HUDEP-2 (cell line): ENCODE data around the gene CD52.
A peak's percentile ranks its signal among the peaks of the same experiment; 100 is the strongest.
"Not testable (repeated sequence)": the region's sequence is repeated elsewhere in the genome, so short reads cannot be mapped to it uniquely, and the experiment has no call there.

Experiments used
- DNase-seq, 76 experiments: peaks; one replicate each; lab custom pipeline; 2025; ENCODE audit not compliant: unreplicated experiment in 76 of 76; lab: John Stamatoyannopoulos, UW

The CD52 gene

GRCh38 chr1:26327956-26328362 is 10.2 kb downstream of the CD52 start:
- no peak for DNase-seq

DNA sequence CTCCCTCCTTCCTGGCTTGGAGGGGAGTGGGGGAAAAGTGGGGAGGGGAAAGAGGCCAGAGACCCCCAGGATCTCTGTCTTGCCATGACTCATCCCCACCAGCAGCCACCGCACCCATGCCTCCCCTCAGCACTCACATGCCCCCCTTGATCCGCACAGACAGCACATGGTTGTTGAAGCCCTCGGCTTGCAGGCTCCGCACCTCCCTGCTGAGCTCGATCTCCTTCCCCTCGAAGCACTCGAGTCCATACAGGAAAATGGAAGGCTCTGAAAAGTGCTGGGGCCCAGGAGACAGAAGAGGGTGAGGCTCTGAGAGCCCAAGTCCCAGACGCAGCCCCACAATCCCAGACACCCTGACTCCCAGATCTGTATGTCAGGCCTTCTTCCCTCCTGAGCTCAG is 10.8 kb downstream of the CD52 start:
- no peak for DNase-seq

DNA sequence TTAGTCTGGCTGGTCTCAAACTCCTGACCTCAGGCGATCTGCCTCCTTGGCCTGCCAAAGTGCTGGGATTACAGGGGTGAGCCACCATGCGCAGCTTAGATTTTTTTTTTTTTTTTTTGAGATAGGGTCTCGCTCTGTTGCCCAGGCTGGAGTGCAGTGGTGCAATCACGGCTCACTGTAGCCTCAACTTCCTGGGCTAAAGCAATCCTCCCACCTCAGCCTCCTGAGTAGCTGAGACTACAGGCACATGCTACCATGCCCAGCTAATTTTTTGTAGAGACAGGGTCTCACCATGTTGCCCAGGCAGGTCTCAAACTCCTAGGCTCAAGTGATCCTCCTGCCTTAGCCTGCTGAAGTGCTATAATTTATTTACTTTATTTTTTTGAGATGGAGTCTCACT is 11.6 kb downstream of the CD52 start:
- not testable (repeated sequence) for DNase-seq

DNA sequence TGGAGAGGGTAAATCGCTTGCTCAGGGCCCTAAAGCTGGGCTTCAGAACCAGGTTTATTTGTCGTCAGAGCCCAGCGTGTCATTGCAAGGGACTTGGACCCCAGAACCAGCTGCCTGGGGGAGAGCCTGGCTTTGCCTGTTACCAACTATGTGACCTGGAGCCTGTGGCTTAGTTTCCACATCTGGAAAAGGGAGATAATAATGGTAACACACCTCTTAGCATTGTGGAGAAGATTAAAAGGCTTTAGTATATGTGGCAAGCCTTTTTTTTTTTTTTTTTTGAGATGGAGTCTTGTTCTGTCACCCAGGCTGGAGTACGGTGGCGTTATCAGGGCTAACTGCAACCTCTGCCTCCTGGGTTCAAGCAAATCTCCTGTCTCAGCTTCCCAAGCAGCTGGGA is 12.5 kb downstream of the CD52 start:
- DNase-seq = no peak

DNA sequence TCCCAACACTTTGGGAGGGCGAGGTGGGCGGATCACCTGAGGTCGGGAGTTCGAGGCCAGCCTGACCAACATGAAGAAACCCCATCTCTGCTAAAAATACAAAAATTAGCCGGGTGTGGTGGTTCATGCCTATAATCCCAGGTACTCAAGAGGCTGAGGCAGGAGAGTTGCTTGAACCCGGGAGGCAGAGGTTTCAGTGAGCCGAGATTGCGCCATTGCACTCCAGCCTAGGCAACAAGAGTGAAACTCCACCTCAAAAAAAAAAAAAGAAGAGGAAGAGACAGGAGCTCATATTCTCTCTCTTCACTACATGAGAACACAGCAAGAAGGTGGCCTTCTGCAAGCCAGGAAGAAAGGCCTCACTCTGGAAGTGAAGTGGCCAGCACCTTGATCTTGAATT is 15.6 kb downstream of the CD52 start:
- DNase-seq = not testable (repeated sequence)

DNA sequence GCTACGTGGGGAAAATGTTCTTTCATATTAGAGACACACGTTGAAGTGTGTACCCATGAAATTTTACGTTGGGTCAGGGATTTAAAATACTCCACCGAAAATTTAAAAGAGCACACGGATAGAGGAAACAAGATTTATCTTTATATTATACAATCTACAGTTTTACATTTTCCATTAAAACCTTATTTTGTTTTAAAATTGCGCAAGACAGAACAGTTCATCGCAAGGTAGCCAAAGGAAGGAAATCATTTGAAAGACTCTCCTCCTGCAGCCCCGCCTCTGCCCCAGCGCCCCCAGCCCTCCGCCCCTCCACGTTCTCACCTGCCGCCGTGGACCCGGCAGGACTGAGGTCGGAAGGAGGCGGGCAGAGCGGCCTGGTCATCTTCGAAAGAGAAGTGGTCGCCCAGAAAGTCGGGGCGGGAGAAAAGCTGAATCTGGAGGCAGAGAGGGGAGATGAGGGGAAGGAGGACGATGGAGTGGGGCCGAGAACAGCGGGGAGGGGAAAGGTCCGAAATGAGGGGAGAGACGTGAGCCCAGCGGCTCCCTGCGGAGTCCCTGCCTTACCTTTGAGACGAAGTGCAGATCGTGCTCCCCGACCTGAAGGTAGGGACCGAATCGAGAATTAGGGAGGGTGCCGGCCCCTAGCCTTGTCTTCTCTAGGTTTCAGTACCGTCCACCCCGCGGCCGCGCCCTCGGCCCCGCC is 18.2 kb downstream of the CD52 start:
- DNase-seq = no peak

GRCh38 chr1:26336477-26337205 is 18.9 kb downstream of the CD52 start:
- DNase-seq = peak in 71 of 76 experiments; percentile 9 to 86 (median 69)

- no peak for DNase-seq
Observed at GRCh38 chr1:26337206-26337535, 19.4 kb downstream of the CD52 start.

- DNase-seq = no peak
Observed at GRCh38 chr1:26337625-26338024, 19.9 kb downstream of the CD52 start.

- no peak for DNase-seq
Observed at GRCh38 chr1:26338670-26339069, 20.9 kb downstream of the CD52 start.

DNA sequence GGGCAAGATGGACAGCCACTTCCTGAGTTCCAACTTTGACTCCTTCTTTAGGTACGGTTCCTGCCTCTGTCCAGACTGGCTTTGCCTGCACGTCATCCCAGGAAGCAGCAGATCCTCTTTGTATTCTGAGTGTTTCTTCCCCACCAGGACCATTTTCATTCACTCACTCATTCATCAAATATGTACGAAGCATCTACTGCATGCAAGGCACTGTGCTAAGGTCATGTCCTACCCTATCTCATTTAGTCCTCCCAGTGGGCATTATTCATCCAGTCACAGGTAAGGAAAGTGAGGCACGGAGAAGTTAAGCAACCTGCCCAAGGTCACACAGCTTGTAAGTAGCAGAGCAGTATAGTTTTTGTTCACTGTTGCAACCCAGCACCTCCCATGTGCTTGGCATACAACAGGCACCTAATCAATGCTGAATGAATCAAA is 22.3 kb downstream of the CD52 start:
- DNase-seq = no peak

- peak in 2 of 76 experiments; percentile 6 to 9 for DNase-seq
Observed at GRCh38 chr1:26344147-26344920, 26.6 kb downstream of the CD52 start.

DNA sequence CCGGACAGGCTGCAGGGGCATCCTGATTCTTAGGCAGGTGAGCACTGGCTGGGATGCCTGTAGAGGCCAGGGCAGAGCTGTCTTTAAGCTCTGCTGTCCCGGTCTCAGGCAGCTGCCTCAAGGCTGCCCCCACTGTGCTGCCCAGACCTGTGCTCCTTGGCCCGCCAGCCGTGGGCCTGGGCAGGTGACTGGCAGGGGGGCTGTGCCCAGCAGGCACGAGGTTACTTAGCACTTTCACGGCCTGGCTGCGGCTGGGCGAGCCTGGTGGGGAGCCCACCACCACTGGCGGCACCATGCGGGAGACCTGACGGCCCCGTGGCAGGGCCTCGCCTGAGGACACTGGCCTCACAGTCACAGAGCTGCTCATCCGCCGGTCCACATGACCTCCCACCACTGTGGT is 28.0 kb downstream of the CD52 start:
- no peak for DNase-seq

- no peak for DNase-seq
Observed at GRCh38 chr1:26346274-26347033, 28.7 kb downstream of the CD52 start.

DNA sequence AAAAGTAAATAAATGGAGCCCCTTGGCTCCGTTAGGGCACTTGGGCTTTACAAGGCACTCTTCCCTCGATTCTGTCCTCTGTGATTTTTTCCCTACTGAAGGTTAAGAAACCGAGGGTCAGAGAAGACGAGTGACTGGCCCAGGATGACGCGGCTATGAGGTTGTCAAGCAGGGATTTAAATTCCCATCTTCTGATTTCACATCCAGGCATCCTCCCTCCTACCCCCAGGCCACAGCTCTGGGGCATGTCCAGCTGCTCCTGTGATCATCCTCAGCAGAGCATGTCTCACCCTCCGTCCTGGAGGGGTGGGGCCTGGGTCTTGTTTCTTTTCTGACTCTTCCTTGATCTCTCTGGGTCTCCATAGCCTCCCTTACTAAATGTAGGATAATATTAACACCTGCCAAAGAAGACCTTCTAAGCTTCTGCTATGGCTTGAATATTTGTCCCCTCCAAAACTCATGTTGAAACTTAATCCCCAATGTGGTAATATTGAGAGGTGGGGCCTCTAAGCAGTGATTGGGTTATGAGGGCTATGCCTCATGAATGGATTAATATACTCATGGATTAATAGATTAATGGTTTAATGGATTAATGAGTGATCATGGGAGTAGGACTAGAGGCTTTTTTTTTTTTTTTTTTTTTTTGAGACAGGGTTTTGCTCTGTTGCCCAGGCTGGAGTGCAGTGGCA is 31.6 kb downstream of the CD52 start:
- no peak for DNase-seq

DNA sequence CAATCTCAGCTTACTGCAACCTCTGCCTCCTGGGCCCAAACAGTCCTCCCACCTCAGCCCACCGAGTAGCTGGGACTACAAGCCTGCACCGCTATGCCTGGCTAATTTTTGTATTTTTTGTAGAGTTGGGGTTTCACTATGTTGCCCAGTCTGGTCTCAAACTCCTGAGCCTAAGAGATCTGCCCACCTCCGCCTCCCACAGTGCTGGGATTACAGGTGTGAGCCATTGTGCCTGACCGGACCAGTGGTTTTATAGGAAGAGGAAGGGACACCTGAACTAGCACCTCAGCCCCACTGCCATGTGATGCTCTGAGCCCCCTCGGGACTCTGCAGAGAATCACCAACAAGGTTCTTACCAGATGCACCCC is 32.1 kb downstream of the CD52 start:
- no peak for DNase-seq

GRCh38 chr1:26350343-26350700 is 32.6 kb downstream of the CD52 start:
- DNase-seq = no peak

GRCh38 chr1:26350701-26351589 is 33.2 kb downstream of the CD52 start:
- DNase-seq = no peak

DNA sequence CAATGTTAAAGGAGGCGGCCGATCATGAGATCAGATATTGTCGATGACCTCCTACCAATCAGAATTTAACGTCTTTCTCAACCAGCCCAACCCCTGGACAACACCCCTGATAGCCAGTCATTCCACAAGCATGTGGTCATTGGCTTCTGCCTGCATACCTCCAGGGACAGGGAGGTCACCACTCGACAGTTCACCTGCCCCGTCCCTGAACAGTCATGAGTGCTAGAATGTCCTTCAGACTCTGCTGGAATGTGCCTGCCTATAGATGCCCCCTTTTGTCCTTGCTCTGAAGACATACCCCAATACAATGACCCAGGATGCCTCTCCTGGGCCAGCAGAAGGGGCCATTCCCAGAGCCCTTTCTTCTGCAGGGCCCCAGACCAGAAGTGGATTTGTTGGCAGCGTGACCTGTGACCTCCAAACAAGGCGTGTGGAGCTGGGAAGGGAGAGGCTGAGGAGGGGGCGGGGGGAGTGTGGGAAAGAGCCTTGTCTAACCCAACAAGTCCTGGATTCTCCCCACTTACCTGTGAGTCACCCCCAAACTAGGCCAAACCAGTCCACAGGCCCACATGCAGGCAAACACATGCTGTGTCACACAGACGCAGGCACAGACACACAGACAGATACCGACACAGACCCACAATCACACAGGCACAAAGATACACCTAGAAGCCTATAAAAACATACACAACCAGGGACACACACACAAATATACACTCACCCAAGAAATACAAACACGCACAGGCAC is 34.0 kb downstream of the CD52 start:
- no peak for DNase-seq
